Astrocyte (in vitro differentiated cells and primary cell): ENCODE measurements around the gene HPD. TPM values are rescaled to one million over a fixed set of nuclear protein-coding genes. Genes with fewer than 3 reads are reported as not detected.
A peak's percentile ranks its signal among the peaks of the same experiment; 100 is the strongest.
"Not testable (repeated sequence)": the region's sequence is repeated elsewhere in the genome, so short reads cannot be mapped to it uniquely, and the experiment has no call there.

Experiments
- DNase-seq: peaks from one replicate; pipeline ENCODE4 v3.0.0-alpha.2; 2010; ENCODE audit warnings: low read depth
- FAIRE-seq: peaks from 2 replicates; lab custom pipeline; 2011; peaks lifted over from hg19 to GRCh38; lab: Jason Lieb, UNC
- H2AFZ ChIP-seq: 2 replicates; pipeline ENCODE4 v1.6.0; 2012; ENCODE audit warnings: low read depth, low read length, inconsistent platforms
- H3K27ac ChIP-seq: 2 replicates; pipeline ENCODE4 v1.5.1; 2011; ENCODE audit warnings: low read depth, low read length, inconsistent platforms
- H3K27me3 ChIP-seq: 2 replicates; pipeline ENCODE4 v1.6.0; 2011; ENCODE audit warnings: low read length, inconsistent platforms; ENCODE audit not compliant: insufficient read depth
- H3K36me3 ChIP-seq: 2 replicates; pipeline ENCODE4 v1.5.1; 2011; ENCODE audit warnings: low read length, inconsistent platforms; ENCODE audit not compliant: insufficient read depth
- H3K4me1 ChIP-seq: 2 replicates; pipeline ENCODE4 v1.5.1; 2011; ENCODE audit warnings: low read length, inconsistent platforms; ENCODE audit not compliant: insufficient read depth
- H3K4me2 ChIP-seq: 2 replicates; pipeline ENCODE4 v1.6.0; 2012; ENCODE audit warnings: low read length, inconsistent platforms
- H3K4me3 ChIP-seq: 2 replicates; pipeline ENCODE4 v1.5.1; 2011; ENCODE audit warnings: low read depth, mild to moderate bottlenecking, low read length, inconsistent platforms; ENCODE audit not compliant: insufficient read depth
- H3K79me2 ChIP-seq: 2 replicates; pipeline ENCODE4 v1.6.0; 2012; ENCODE audit warnings: mild to moderate bottlenecking, low read length, inconsistent platforms; ENCODE audit not compliant: insufficient read depth
- H3K9ac ChIP-seq: 2 replicates; pipeline ENCODE4 v1.6.0; 2012; ENCODE audit warnings: mild to moderate bottlenecking, low read length, inconsistent platforms
- H3K9me3 ChIP-seq: 2 replicates; pipeline ENCODE4 v1.5.1; 2012; ENCODE audit warnings: low read depth, mild to moderate bottlenecking, low read length, inconsistent platforms; ENCODE audit not compliant: insufficient read depth
- H4K20me1 ChIP-seq: 2 replicates; pipeline ENCODE4 v1.6.0; 2012; ENCODE audit warnings: low read length, inconsistent platforms; ENCODE audit not compliant: insufficient read depth
- H3K27ac Mint-ChIP-seq: one replicate; pipeline ENCODE4 v1.8.0; 2021; ENCODE audit warnings: mild to moderate bottlenecking, mixed read lengths; ENCODE audit not compliant: unreplicated experiment
- H3K27me3 Mint-ChIP-seq: one replicate; pipeline ENCODE4 v1.8.0; 2021; ENCODE audit warnings: low read depth, mixed read lengths; ENCODE audit not compliant: unreplicated experiment
- H3K36me3 Mint-ChIP-seq: one replicate; pipeline ENCODE4 v1.8.0; 2021; ENCODE audit warnings: low read depth, mixed read lengths; ENCODE audit not compliant: unreplicated experiment
- H3K4me1 Mint-ChIP-seq: one replicate; pipeline ENCODE4 v1.8.0; 2021; ENCODE audit warnings: low read depth, mixed read lengths; ENCODE audit not compliant: unreplicated experiment
- H3K4me3 Mint-ChIP-seq: one replicate; pipeline ENCODE4 v1.8.0; 2021; ENCODE audit warnings: mild to moderate bottlenecking, moderate library complexity, mixed read lengths; ENCODE audit not compliant: unreplicated experiment
- H3K9me3 Mint-ChIP-seq: one replicate; pipeline ENCODE4 v1.8.0; 2021; ENCODE audit warnings: mild to moderate bottlenecking, mixed read lengths; ENCODE audit not compliant: unreplicated experiment
- EZH2 ChIP-seq: IDR thresholded peaks from 2 replicates; pipeline ENCODE4 v1.6.1; 2012; ENCODE audit warnings: mild to moderate bottlenecking, low read length, inconsistent platforms; ENCODE audit not compliant: insufficient read depth
- total RNA-seq: library from RNA; stranded (reverse); gene quantifications from 2 replicates; pipeline ENCODE4 v1.2.1, GENCODE V29; 2021
- TF ChIP-seq, protein P1 (sequence below): IDR thresholded peaks from 2 replicates; pipeline ENCODE4 v1.5.1; 2011; ENCODE audit warnings: low read depth, mild to moderate bottlenecking, inconsistent platforms, low read length, moderate library complexity; ENCODE audit not compliant: insufficient read depth

HPD gene
- total RNA-seq, 1 donor from 2014 or later: not detected

DNA sequence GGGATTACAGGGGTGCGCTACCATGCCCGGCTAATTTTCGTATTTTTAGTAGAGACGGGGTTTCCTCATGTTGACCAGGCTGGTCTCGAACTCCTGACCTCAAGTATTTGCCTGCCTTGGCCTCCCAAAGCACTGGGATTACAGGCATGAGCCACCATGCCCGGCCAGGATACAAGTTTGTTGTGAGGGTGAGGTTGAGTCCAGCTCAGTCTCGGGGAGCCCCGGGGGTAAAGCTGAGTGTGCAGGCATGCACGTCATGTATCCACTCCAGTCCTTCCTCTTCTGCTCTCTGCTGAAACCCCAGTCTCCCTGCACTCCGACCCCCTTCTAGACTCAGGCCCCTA, 369 bp downstream of the HPD start:
- peaks cover 12% of the 10 kb centered on the region for H3K27me3 Mint-ChIP-seq
- H4K20me1 ChIP-seq: no peaks in the 10 kb centered on the region
- H3K4me3 ChIP-seq: no peak overlapping the region
- H3K27ac Mint-ChIP-seq: no peak overlapping the region
- TF ChIP-seq EZH2: no peak
- TF ChIP-seq, protein P1, sequence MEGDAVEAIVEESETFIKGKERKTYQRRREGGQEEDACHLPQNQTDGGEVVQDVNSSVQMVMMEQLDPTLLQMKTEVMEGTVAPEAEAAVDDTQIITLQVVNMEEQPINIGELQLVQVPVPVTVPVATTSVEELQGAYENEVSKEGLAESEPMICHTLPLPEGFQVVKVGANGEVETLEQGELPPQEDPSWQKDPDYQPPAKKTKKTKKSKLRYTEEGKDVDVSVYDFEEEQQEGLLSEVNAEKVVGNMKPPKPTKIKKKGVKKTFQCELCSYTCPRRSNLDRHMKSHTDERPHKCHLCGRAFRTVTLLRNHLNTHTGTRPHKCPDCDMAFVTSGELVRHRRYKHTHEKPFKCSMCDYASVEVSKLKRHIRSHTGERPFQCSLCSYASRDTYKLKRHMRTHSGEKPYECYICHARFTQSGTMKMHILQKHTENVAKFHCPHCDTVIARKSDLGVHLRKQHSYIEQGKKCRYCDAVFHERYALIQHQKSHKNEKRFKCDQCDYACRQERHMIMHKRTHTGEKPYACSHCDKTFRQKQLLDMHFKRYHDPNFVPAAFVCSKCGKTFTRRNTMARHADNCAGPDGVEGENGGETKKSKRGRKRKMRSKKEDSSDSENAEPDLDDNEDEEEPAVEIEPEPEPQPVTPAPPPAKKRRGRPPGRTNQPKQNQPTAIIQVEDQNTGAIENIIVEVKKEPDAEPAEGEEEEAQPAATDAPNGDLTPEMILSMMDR: no peak
- no peaks in the 10 kb centered on the region for H3K36me3 ChIP-seq
- no peaks in the 10 kb centered on the region for H3K9me3 ChIP-seq
- peak overlapping the region; percentile 46 for H3K27ac ChIP-seq
- H3K36me3 Mint-ChIP-seq: no peaks in the 10 kb centered on the region
- peak overlapping the region; percentile 59 for H2AFZ ChIP-seq
- H3K4me2 ChIP-seq: peak overlapping the region; percentile 44
- H3K4me1 Mint-ChIP-seq: peaks cover 5% of the 10 kb centered on the region
- H3K79me2 ChIP-seq: no peaks in the 10 kb centered on the region
- H3K27me3 ChIP-seq: no peaks in the 10 kb centered on the region
- no peak overlapping the region for H3K4me3 Mint-ChIP-seq
- peaks cover 28% of the 10 kb centered on the region for H3K4me1 ChIP-seq
- FAIRE-seq (no peak), DNase-seq (no peak)
- peak overlapping the region; percentile 38 for H3K9ac ChIP-seq
- no peaks in the 10 kb centered on the region for H3K9me3 Mint-ChIP-seq

DNA sequence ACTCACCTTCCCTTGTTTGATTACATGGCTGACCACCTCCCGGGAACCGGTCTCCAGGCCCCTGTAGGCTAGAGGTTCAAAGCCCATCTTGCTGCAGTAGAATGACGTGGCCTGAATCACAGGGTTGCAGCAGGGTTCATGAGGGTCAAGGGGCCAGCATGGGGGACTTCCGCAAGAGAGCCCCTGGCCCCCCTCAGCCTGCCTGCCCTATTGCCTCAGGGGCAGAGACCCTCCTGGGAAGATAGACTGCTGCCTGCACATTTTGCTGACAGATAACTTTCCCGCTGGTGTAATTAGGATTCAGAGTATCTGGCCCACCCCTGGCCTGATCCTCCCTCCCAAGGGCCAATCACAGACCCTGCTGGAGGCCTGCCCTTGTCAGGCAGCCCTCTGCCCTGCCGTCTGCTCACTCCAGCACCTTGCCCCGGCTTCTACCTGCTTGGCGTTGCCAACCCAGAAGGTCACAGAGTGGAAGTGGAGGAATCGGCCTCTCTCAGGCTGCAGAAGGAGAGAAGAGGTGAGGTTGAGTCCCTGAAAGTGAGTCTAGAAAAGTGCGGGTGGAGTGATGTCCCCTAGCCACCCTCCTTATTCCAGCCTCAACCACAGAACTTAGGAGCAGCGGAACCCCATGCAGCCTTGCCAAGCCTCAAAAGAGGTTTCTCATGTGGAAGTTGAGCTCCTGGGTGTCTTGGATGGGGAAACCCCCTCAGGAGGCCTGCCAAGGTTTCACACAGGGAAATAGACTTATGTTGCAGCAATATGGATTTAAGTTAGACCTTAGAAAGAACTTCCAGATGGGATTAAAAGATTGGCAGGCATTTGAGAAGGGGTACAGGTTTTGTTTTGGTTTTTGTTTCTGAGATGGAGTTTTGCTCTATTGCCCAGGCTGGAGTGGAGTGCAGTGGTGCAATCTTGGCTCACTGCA, 1.1 kb downstream of the HPD start:
- Histone ChIP-seq H3K27me3 (no peaks in the 10 kb centered on the region), H3K9ac (no peak overlapping the region), H3K36me3 (no peaks in the 10 kb centered on the region), H3K27ac (no peak overlapping the region), H3K9me3 (no peaks in the 10 kb centered on the region), H4K20me1 (no peaks in the 10 kb centered on the region), H3K4me2 (no peak overlapping the region), H3K79me2 (no peaks in the 10 kb centered on the region), H2AFZ (no peak overlapping the region), H3K4me1 (peaks cover 28% of the 10 kb centered on the region), H3K4me3 (no peak overlapping the region)
- Mint-ChIP-seq H3K27me3 (peaks cover 12% of the 10 kb centered on the region), H3K9me3 (no peaks in the 10 kb centered on the region), H3K4me1 (peaks cover 5% of the 10 kb centered on the region), H3K4me3 (no peak overlapping the region), H3K27ac (peak overlapping the region; percentile 26), H3K36me3 (no peaks in the 10 kb centered on the region)
- no peak for TF ChIP-seq EZH2
- TF ChIP-seq, protein P1: no peak
- DNase-seq: peak; percentile 10
- no peak for FAIRE-seq

DNA sequence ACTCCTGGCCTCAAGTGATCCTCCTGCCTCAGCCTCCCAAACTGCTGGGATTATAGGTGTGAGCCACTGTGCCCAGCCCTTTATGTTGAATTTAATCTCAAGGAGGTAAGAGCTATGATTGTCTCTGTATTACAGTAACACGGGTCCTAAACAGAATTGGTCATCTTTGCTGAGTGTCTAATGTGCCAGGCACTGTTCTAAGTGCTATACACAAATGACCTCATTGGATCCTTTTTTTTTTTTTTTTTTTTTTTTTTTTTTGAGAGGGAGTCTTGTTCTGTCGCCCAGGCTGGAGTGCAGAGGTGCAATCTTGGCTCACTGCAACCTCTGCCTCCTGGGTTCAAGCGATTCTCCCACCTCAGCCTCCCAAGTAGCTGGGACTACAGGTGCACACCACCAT, 6.3 kb downstream of the HPD start:
- not testable (repeated sequence) for H3K27me3 ChIP-seq, H3K79me2 ChIP-seq, H2AFZ ChIP-seq, H3K27ac ChIP-seq, H3K9me3 Mint-ChIP-seq, H3K4me3 ChIP-seq, H3K36me3 ChIP-seq, H3K9ac ChIP-seq, DNase-seq, H4K20me1 ChIP-seq, H3K27ac Mint-ChIP-seq, H3K4me1 Mint-ChIP-seq, H3K9me3 ChIP-seq, H3K4me2 ChIP-seq, H3K4me3 Mint-ChIP-seq, H3K36me3 Mint-ChIP-seq, H3K4me1 ChIP-seq, FAIRE-seq
- peaks cover 12% of the 10 kb centered on the region for H3K27me3 Mint-ChIP-seq
